ENCODE measurements around the gene GAB4. TPM values are rescaled to one million over a fixed set of nuclear protein-coding genes. Genes with fewer than 3 reads are reported as not detected.

The GAB4 gene
- total and polyA plus RNA-seq, 2 of the 8 experiments (the other 6 are each of a cell fraction or from before 2014, with no cell fraction given), result 0.03 to 0.17 TPM

GRCh38 chr22:16936625-16937024 lies 71.4 kb downstream of the GAB4 start (continued):
- no peak for TF ChIP-seq E2F6 (IDR thresholded peaks at IDR 0.05)
- no peak for TF ChIP-seq TBP (IDR thresholded peaks at IDR 0.05; ENCODE audit: low read depth, low read length)
- no peak for TF ChIP-seq ATF3 (IDR thresholded peaks at IDR 0.05; ENCODE audit: insufficient read depth, low read depth, low read length)
- no peak for TF ChIP-seq TAF1 (IDR thresholded peaks at IDR 0.05; ENCODE audit: low read depth, low read length)
- no peak for TF ChIP-seq CBX5 (IDR thresholded peaks at IDR 0.05; ENCODE audit: low read depth, low read length)
- no peak for TF ChIP-seq POLR2AphosphoS5 (IDR thresholded peaks at IDR 0.05; ENCODE audit: low read depth, low read length)
- no peak for TF ChIP-seq EP300 (IDR thresholded peaks at IDR 0.05; ENCODE audit: borderline replicate concordance in 1 of 2, low read depth in 2 of 2, low read length in 2 of 2)

All from H1 (cell line).